NCI-H2107 (cell line): ENCODE measurements around the gene PRRX2.

Source experiments
- DNase-seq: peaks from one replicate; lab custom pipeline; 2025; lab: John Stamatoyannopoulos, UW

Gene PRRX2

GRCh38 chr9:129637102-129637501 is 28.3 kb upstream of the PRRX2 start:
- no peak for DNase-seq

GRCh38 chr9:129637673-129638439 is 27.6 kb upstream of the PRRX2 start:
- no peak for DNase-seq

GRCh38 chr9:129639034-129639630 is 26.3 kb upstream of the PRRX2 start:
- DNase-seq: no peak

GRCh38 chr9:129639756-129640085 is 25.7 kb upstream of the PRRX2 start:
- DNase-seq: no peak

- peak; percentile 57 for DNase-seq
These were observed 25.2 kb upstream of the PRRX2 start for GRCh38 chr9:129640086-129640870.

- DNase-seq: no peak
These were observed 24.3 kb upstream of the PRRX2 start for GRCh38 chr9:129640871-129641749.

GRCh38 chr9:129641750-129642585 is 23.5 kb upstream of the PRRX2 start, which contains the start of gene ASB6:
TSS of gene ASB6 (minus strand) at chr9:129642151. CDS start at chr9:129641999, 152 bp downstream.
- DNase-seq: peak; percentile 76

GRCh38 chr9:129643706-129644105 is 21.7 kb upstream of the PRRX2 start:
- DNase-seq: no peak

GRCh38 chr9:129644365-129644764 is 21.1 kb upstream of the PRRX2 start:
- DNase-seq: no peak

GRCh38 chr9:129644902-129645301 is 20.5 kb upstream of the PRRX2 start:
- no peak for DNase-seq

GRCh38 chr9:129646252-129646651 is 19.2 kb upstream of the PRRX2 start:
- no peak for DNase-seq

GRCh38 chr9:129646654-129647053 is 18.8 kb upstream of the PRRX2 start:
- no peak for DNase-seq

- DNase-seq: no peak
These were observed 17.8 kb upstream of the PRRX2 start for GRCh38 chr9:129647635-129648034.

GRCh38 chr9:129648092-129648763 is 17.2 kb upstream of the PRRX2 start:
- DNase-seq: no peak

- DNase-seq: no peak
These were observed 16.7 kb upstream of the PRRX2 start for GRCh38 chr9:129648764-129649115.

GRCh38 chr9:129649726-129650679 is 15.4 kb upstream of the PRRX2 start:
- DNase-seq: no peak

GRCh38 chr9:129650680-129651235 is 14.7 kb upstream of the PRRX2 start:
- no peak for DNase-seq

GRCh38 chr9:129653823-129654553 is 11.5 kb upstream of the PRRX2 start:
- DNase-seq: no peak
